Metanephros (tissue), 1 donor: ENCODE results near the gene OR6C76. TPM values are rescaled to one million over a fixed set of nuclear protein-coding genes. Genes with fewer than 3 reads are reported as not detected.

Source experiments
- total RNA-seq: library from RNA; depleted of rRNA; stranded (reverse); fragments of >200 nt; gene quantifications from one replicate; pipeline ENCODE4 v1.2.3, GENCODE V29; 2014

OR6C76 gene
- total RNA-seq = not detected

DNA sequence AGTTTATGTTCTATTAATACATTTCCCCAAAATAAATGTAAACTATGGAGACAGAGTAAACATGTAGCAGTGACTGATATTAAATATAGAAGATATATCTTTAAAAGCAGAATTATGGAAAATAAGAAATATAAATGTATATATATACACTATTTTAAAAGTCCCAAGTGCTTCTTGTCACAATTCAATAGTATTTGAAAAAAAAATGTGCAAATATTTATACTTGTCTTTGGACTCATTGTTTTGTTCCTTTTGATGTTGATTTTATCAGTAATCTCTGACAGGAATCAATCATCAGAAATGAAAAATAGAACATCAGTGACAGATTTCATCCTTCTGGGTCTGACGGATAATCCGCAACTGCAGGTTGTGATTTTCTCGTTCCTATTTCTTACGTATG, at the start of gene OR6C76:
OR6C76 (plus strand) TSS at position 301 of the 400 bp plus-strand sequence; CDS start at position 301, 0 bp downstream.

DNA sequence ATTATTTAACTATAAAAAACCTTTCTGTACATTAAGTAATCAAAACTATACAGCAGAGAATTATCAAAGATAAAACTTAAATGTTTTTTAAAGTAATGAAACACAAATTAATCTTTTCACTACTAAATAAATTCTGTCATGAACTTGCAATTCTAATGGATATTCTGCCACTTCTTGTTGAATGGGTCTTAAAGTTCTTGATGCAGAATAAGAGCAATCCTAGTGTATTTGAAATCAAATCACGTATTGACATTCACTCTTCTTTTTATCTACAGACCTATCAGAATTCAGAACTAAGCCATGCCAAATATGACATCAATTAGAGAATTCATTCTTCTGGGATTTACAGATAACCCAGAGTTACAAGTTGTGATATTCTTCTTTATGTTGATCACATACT, 25.8 kb upstream of the OR6C76 start, which contains the start of gene OR6C65:
OR6C65 (plus strand) TSS at position 301 of the 400 bp plus-strand sequence; CDS start at position 301, 0 bp downstream.

DNA sequence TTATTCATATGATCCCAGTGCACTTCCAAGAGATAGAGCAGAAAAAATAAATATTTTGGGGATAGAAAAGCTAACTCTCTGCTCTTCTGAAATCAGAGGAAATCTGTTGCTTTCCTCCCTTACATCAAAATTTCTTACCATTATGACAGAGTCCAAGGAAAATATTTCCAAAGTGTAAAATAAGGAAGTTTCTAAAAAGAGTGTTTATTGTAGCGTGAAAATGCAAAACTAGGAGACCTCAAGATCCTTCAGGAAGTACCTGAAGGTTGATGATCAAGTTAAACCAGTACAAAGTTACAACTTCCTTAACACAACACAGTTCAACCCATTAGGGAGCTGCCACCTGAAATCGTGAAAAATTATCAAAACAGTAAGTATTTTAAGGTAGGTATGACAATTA, 17.7 kb downstream of the OR6C76 start, which contains the start of gene OR6C2:
OR6C2 (plus strand) TSS at position 301 of the 400 bp plus-strand sequence. CDS start 8,138 bp downstream, outside the sequence.

GRCh38 chr12:55470088-55470829, 44.2 kb downstream of the OR6C76 start, which contains the start of gene OR6C70:
Gene OR6C70, minus strand, starts transcription at chr12:55470138. Its CDS starts 0 bp downstream, at chr12:55470138.

Other genes starting within 250 kb of the OR6C76 start
- not detected for gene OR10A7, start 205.2 kb upstream of the OR6C76 start, total RNA-seq
- gene OR6C74, start 181.6 kb upstream of the OR6C76 start, total RNA-seq = not detected
- not detected for gene OR6C6, start 129.7 kb upstream of the OR6C76 start, total RNA-seq
- not detected for gene OR6C1, start 111.9 kb upstream of the OR6C76 start, total RNA-seq
- not detected for gene OR6C3, start 95.5 kb upstream of the OR6C76 start, total RNA-seq
- not detected for gene OR6C75, start 63.3 kb upstream of the OR6C76 start, total RNA-seq
- not detected for gene OR6C65, start 25.7 kb upstream of the OR6C76 start, total RNA-seq
- gene OR6C2, start 17.8 kb downstream of the OR6C76 start, total RNA-seq = not detected
- gene OR6C70, start 43.9 kb downstream of the OR6C76 start, total RNA-seq = not detected
- not detected for gene OR6C68, start 66.1 kb downstream of the OR6C76 start, total RNA-seq
- not detected for gene OR6C4, start 123.3 kb downstream of the OR6C76 start, total RNA-seq
- gene OR2AP1, start 146.2 kb downstream of the OR6C76 start, total RNA-seq = not detected
- not detected for gene OR10P1, start 210.6 kb downstream of the OR6C76 start, total RNA-seq